ENCODE results near the gene TMBIM6.
A peak's percentile ranks its signal among the peaks of the same experiment; 100 is the strongest.

The TMBIM6 gene

GRCh38 chr12:49790741-49791555 lies 49.6 kb downstream of the TMBIM6 start:
- Histone ChIP-seq H3K9me3 (ENCODE audit: low read depth, low read length) (no peaks in the 10 kb centered on the region), H3K27ac (no peak overlapping the region), H3K9ac (ENCODE audit: insufficient read length) (peak overlapping the region; percentile 32), H3K36me3 (ENCODE audit: insufficient read depth, low read length) (no peaks in the 10 kb centered on the region), H3K4me3 (no peak overlapping the region)
- no peak for DNase-seq (ENCODE audit: low read depth, low spot score)
- TF ChIP-seq FOXP2 (optimal IDR thresholded peaks at IDR 0.05; ENCODE audit: control extremely low read depth, extremely low read length, insufficient read depth): no peak

- DNase-seq (ENCODE audit: low read depth, low spot score): no peak
- Histone ChIP-seq H3K9me3 (ENCODE audit: low read depth, low read length) (no peaks in the 10 kb centered on the region), H3K4me3 (no peak overlapping the region), H3K36me3 (ENCODE audit: insufficient read depth, low read length) (no peaks in the 10 kb centered on the region), H3K27ac (no peak overlapping the region), H3K9ac (ENCODE audit: insufficient read length) (no peak overlapping the region)
- TF ChIP-seq EZH2 (IDR thresholded peaks at IDR 0.05) (no peak), POLR2AphosphoS5 (IDR thresholded peaks at IDR 0.05; ENCODE audit: borderline replicate concordance, low read depth, low read length) (no peak), FOXP2 (optimal IDR thresholded peaks at IDR 0.05; ENCODE audit: control extremely low read depth, extremely low read length, insufficient read depth) (no peak)
Observed at GRCh38 chr12:49791700-49792099, 50.3 kb downstream of the TMBIM6 start.

- H3K27ac ChIP-seq: no peak overlapping the region
- no peak overlapping the region for H3K9ac ChIP-seq (ENCODE audit: insufficient read length)
- H3K9me3 ChIP-seq (ENCODE audit: low read depth, low read length): no peaks in the 10 kb centered on the region
- TF ChIP-seq FOXP2 (optimal IDR thresholded peaks at IDR 0.05; ENCODE audit: control extremely low read depth, extremely low read length, insufficient read depth) (no peak), EZH2 (IDR thresholded peaks at IDR 0.05) (no peak), POLR2AphosphoS5 (IDR thresholded peaks at IDR 0.05; ENCODE audit: borderline replicate concordance, low read depth, low read length) (no peak)
- no peak for DNase-seq (ENCODE audit: low read depth, low spot score)
- no peak overlapping the region for H3K4me3 ChIP-seq
- no peaks in the 10 kb centered on the region; the same call in 1 of the 2 replicates for H3K36me3 ChIP-seq (ENCODE audit: insufficient read depth, low read length)
Observed at GRCh38 chr12:49792181-49792970, 51.0 kb downstream of the TMBIM6 start.

- H3K9me3 ChIP-seq (ENCODE audit: low read depth, low read length): no peaks in the 10 kb centered on the region
- peaks cover 6% of the 10 kb centered on the region; the same call in 1 of the 2 replicates for H3K36me3 ChIP-seq (ENCODE audit: insufficient read depth, low read length)
- DNase-seq (ENCODE audit: low read depth, low spot score): no peak
- no peak overlapping the region for H3K27ac ChIP-seq
- no peak overlapping the region for H3K4me3 ChIP-seq
- H3K9ac ChIP-seq (ENCODE audit: insufficient read length): no peak overlapping the region
- TF ChIP-seq FOXP2 (optimal IDR thresholded peaks at IDR 0.05; ENCODE audit: control extremely low read depth, extremely low read length, insufficient read depth) (no peak), POLR2AphosphoS5 (IDR thresholded peaks at IDR 0.05; ENCODE audit: borderline replicate concordance, low read depth, low read length) (no peak; the same call in 1 of the 2 replicates), EZH2 (IDR thresholded peaks at IDR 0.05) (no peak)
Observed at GRCh38 chr12:49792976-49793580, 51.7 kb downstream of the TMBIM6 start.

GRCh38 chr12:49793620-49794019 lies 52.3 kb downstream of the TMBIM6 start:
- no peak for DNase-seq (ENCODE audit: low read depth, low spot score)
- TF ChIP-seq EZH2 (IDR thresholded peaks at IDR 0.05) (no peak), POLR2AphosphoS5 (IDR thresholded peaks at IDR 0.05; ENCODE audit: borderline replicate concordance, low read depth, low read length) (no peak), FOXP2 (optimal IDR thresholded peaks at IDR 0.05; ENCODE audit: control extremely low read depth, extremely low read length, insufficient read depth) (no peak)
- no peak overlapping the region for H3K27ac ChIP-seq
- no peak overlapping the region for H3K4me3 ChIP-seq
- no peaks in the 10 kb centered on the region for H3K9me3 ChIP-seq (ENCODE audit: low read depth, low read length)
- peaks cover 7% of the 10 kb centered on the region; the same call in 1 of the 2 replicates for H3K36me3 ChIP-seq (ENCODE audit: insufficient read depth, low read length)
- no peak overlapping the region for H3K9ac ChIP-seq (ENCODE audit: insufficient read length)

GRCh38 chr12:49794021-49794420 lies 52.7 kb downstream of the TMBIM6 start:
- Histone ChIP-seq H3K9ac (ENCODE audit: insufficient read length) (no peak overlapping the region), H3K27ac (no peak overlapping the region), H3K36me3 (ENCODE audit: insufficient read depth, low read length) (peaks cover 7% of the 10 kb centered on the region; the same call in 1 of the 2 replicates), H3K9me3 (ENCODE audit: low read depth, low read length) (no peaks in the 10 kb centered on the region), H3K4me3 (no peak overlapping the region)
- no peak for DNase-seq (ENCODE audit: low read depth, low spot score)
- no peak for TF ChIP-seq FOXP2 (optimal IDR thresholded peaks at IDR 0.05; ENCODE audit: control extremely low read depth, extremely low read length, insufficient read depth)

GRCh38 chr12:49794811-49795653 lies 53.7 kb downstream of the TMBIM6 start:
- TF ChIP-seq POLR2AphosphoS5 (IDR thresholded peaks at IDR 0.05; ENCODE audit: borderline replicate concordance, low read depth, low read length) (0 out of 2 replicates have a peak, but pooled peaks have one; percentile 13), FOXP2 (optimal IDR thresholded peaks at IDR 0.05; ENCODE audit: control extremely low read depth, extremely low read length, insufficient read depth) (no peak), EZH2 (IDR thresholded peaks at IDR 0.05) (no peak)
- Histone ChIP-seq H3K9me3 (ENCODE audit: low read depth, low read length) (no peaks in the 10 kb centered on the region), H3K36me3 (ENCODE audit: insufficient read depth, low read length) (peaks cover 7% of the 10 kb centered on the region; the same call in 1 of the 2 replicates), H3K9ac (ENCODE audit: insufficient read length) (no peak overlapping the region), H3K27ac (no peak overlapping the region), H3K4me3 (no peak overlapping the region)
- no peak for DNase-seq (ENCODE audit: low read depth, low spot score)
